ENCODE measurements around the gene EFCAB7.

GRCh38 chr1:63621698-63622097, 98.4 kb downstream of the EFCAB7 start:
- TF ChIP-seq CTCF (IDR thresholded peaks at IDR 0.05) (no peak), EZH2phosphoT487 (IDR thresholded peaks at IDR 0.05) (no peak)
